CD4-positive, alpha-beta T cell treated with Interleukin-1 beta for 1 hour (primary cell): Measurements from ENCODE around the gene PEX11G.

Experiments
- DNase-seq, 2 donors: peaks; one replicate each; pipeline ENCODE4 v3.0.0-alpha.2; 2020 to 2022

The PEX11G gene

DNA sequence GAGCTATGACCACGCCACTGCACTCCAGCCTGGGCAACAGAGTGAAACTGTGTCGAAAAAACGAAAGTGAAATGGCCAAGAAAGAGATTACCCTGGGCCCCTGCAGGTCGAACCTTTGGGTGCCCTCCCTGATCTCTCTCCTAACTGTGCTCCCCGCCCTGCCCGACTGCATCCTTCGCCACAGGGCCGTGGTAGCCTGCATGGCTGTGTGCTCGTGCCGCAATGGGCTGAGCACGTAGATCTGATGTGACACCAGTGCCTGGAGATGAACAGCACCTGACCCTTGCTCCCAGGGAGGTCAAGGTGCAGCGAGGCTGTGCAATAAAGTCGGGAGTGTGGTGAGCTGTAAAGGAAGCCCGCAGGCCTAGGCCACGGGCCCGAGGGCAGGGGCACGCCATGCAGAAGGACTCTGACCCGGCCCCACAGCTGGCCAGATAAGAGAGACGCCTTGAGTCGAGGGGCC is 60.2 kb downstream of the PEX11G start:
- no peak for DNase-seq

DNA sequence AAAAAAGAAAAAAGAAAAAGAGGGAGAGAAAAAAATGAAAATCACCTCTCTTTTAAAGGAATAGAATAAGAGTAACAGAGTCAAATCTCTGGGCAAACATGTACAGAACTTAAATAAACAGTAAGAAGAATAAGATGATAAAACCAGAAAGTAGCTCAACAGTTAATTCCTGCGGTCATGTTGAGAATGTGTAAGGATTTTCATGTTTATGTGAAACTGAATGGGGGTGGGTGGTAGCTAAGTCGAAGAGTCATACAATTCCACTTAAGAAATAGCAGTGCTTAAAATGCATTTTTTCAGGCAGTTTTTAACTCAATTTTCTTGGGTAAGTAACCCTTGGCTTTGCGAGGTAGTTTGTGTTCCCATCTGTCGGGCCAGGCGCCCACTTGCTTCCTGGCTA is 60.9 kb downstream of the PEX11G start:
- no peak for DNase-seq

DNA sequence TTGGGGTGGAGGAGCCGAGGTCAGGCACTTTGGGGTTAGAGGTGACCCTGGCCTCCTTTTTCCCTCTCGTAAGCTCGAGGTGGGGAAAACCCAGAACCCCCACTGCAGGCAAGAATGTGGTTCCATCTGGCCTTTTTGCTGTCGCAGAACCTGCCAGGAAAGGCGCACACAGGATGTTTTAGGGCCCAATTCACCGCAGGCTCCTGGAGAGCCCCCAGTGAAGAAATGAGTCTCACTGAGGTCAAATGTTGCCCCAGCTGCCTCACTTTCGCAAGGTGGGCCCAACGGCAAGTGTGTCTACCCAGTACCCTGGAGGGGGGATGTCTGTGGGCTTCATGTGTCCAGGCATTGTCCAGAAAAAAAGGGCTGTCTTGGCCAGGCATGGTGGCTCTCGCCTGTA is 61.8 kb downstream of the PEX11G start:
- DNase-seq: peak in 1 of 2 donors; percentile 23
